Measurements from ENCODE around the gene SIX3.

- TF ChIP-seq, protein P1, sequence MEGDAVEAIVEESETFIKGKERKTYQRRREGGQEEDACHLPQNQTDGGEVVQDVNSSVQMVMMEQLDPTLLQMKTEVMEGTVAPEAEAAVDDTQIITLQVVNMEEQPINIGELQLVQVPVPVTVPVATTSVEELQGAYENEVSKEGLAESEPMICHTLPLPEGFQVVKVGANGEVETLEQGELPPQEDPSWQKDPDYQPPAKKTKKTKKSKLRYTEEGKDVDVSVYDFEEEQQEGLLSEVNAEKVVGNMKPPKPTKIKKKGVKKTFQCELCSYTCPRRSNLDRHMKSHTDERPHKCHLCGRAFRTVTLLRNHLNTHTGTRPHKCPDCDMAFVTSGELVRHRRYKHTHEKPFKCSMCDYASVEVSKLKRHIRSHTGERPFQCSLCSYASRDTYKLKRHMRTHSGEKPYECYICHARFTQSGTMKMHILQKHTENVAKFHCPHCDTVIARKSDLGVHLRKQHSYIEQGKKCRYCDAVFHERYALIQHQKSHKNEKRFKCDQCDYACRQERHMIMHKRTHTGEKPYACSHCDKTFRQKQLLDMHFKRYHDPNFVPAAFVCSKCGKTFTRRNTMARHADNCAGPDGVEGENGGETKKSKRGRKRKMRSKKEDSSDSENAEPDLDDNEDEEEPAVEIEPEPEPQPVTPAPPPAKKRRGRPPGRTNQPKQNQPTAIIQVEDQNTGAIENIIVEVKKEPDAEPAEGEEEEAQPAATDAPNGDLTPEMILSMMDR (conservative IDR thresholded peaks at IDR 0.05; ENCODE audit: low read depth, low read length): no peak
- TF ChIP-seq EZH2 (IDR thresholded peaks at IDR 0.05; ENCODE audit: low read length, unreplicated experiment): no peak
Observed at GRCh38 chr2:44942304-44943030, 965 bp downstream of the SIX3 start.
